ENCODE results near the gene LRRC74A.
"Not testable (repeated sequence)": the region's sequence is repeated elsewhere in the genome, so short reads cannot be mapped to it uniquely, and the experiment has no call there.

The LRRC74A gene

GRCh38 chr14:76891391-76891790 lies 65.2 kb downstream of the LRRC74A start:
- DNase-seq (ENCODE audit: low read depth) = no peak

- no peak for DNase-seq (ENCODE audit: low read depth)
These were observed 68.1 kb downstream of the LRRC74A start for GRCh38 chr14:76894308-76894707.

- not testable (repeated sequence) for DNase-seq (ENCODE audit: low read depth)
These were observed 71.8 kb downstream of the LRRC74A start for GRCh38 chr14:76898006-76898405.

GRCh38 chr14:76900682-76901081 lies 74.5 kb downstream of the LRRC74A start:
- no peak for DNase-seq (ENCODE audit: low read depth)

- no peak for DNase-seq (ENCODE audit: low read depth)
These were observed 75.2 kb downstream of the LRRC74A start for GRCh38 chr14:76901171-76902055.

- DNase-seq (ENCODE audit: low read depth) = no peak
These were observed 76.4 kb downstream of the LRRC74A start for GRCh38 chr14:76902591-76902990.

- DNase-seq (ENCODE audit: low read depth) = no peak
These were observed 78.0 kb downstream of the LRRC74A start for GRCh38 chr14:76904100-76904739.

GRCh38 chr14:76904740-76905569 lies 78.7 kb downstream of the LRRC74A start:
- DNase-seq (ENCODE audit: low read depth) = peak; percentile 55

GRCh38 chr14:76908834-76909233 lies 82.6 kb downstream of the LRRC74A start:
- no peak for DNase-seq (ENCODE audit: low read depth)

- DNase-seq (ENCODE audit: low read depth) = no peak
These were observed 83.1 kb downstream of the LRRC74A start for GRCh38 chr14:76909266-76909665.

GRCh38 chr14:76910371-76910890 lies 84.2 kb downstream of the LRRC74A start:
- no peak for DNase-seq (ENCODE audit: low read depth)

GRCh38 chr14:76911473-76911872 lies 85.3 kb downstream of the LRRC74A start:
- DNase-seq (ENCODE audit: low read depth) = no peak

GRCh38 chr14:76914533-76915081 lies 88.4 kb downstream of the LRRC74A start:
- not testable (repeated sequence) for DNase-seq (ENCODE audit: low read depth)

GRCh38 chr14:76916040-76916715 lies 90.0 kb downstream of the LRRC74A start:
- DNase-seq (ENCODE audit: low read depth) = no peak

- DNase-seq (ENCODE audit: low read depth) = no peak
These were observed 91.0 kb downstream of the LRRC74A start for GRCh38 chr14:76917158-76917596.

- DNase-seq (ENCODE audit: low read depth) = no peak
These were observed 91.6 kb downstream of the LRRC74A start for GRCh38 chr14:76917745-76918255.

- DNase-seq (ENCODE audit: low read depth) = no peak
These were observed 92.1 kb downstream of the LRRC74A start for GRCh38 chr14:76918256-76918781.

- no peak for DNase-seq (ENCODE audit: low read depth)
These were observed 92.7 kb downstream of the LRRC74A start for GRCh38 chr14:76918782-76919394.
